WERI-Rb-1 (cell line): ENCODE measurements around the gene PGM2L1.
"Not testable (repeated sequence)": the region's sequence is repeated elsewhere in the genome, so short reads cannot be mapped to it uniquely, and the experiment has no call there.

Experiments
- DNase-seq: peaks from one replicate; pipeline ENCODE4 v3.0.0-alpha.2; 2020
- H3K27ac ChIP-seq: fragments of 250-450 bp; sonication (Bioruptor Pico); 2 replicates; pipeline ENCODE4 v1.5.1; 2020; ENCODE audit warnings: mild to moderate bottlenecking, moderate library complexity
- H3K27me3 ChIP-seq: fragments of 250-450 bp; sonication (Bioruptor Pico); 2 replicates; pipeline ENCODE4 v1.5.1; 2021; ENCODE audit warnings: mild to moderate bottlenecking, low read depth, moderate library complexity; ENCODE audit not compliant: insufficient read depth, severe bottlenecking
- H3K36me3 ChIP-seq: fragments of 250-450 bp; sonication (Bioruptor Pico); 2 replicates; pipeline ENCODE4 v1.5.1; 2020; ENCODE audit warnings: mild to moderate bottlenecking, moderate library complexity
- H3K4me3 ChIP-seq: 2 replicates; pipeline ENCODE4 v1.5.1; 2011; ENCODE audit warnings: low read depth, mild to moderate bottlenecking, control low read depth, low read length
- H3K9me3 ChIP-seq: fragments of 250-450 bp; sonication (Bioruptor Pico); 2 replicates; pipeline ENCODE4 v1.5.1; 2021; ENCODE audit warnings: mild to moderate bottlenecking, moderate library complexity; ENCODE audit not compliant: severe bottlenecking
- TF ChIP-seq, protein P1 (sequence below): IDR thresholded peaks from 2 replicates; pipeline ENCODE4 v1.5.1; 2011; ENCODE audit warnings: low read depth, mild to moderate bottlenecking, control low read depth, inconsistent platforms, low read length

Gene PGM2L1

DNA sequence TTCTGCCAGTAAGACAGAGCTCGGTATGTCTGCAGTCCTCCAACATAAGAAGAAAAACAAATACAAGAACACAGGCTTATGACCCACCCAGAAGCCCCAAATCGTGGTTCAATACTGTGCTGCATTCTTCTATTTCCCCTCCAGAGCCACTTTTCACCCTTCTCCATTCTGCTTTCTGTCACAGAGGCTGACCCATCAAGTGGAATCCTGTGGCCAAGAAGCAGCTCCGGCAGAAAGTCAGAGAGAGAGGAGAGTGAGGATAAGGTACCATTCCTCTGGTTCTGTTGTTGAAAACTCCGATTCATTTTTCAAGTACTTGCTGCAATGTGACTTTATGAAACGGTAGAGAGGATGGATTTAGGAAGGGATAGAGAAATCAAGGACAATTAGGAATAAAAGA is 30.4 kb downstream of the PGM2L1 start:
- no peak for DNase-seq
- Histone ChIP-seq H3K4me3 (no peak overlapping the region), H3K9me3 (no peaks in the 10 kb centered on the region), H3K27ac (no peak overlapping the region), H3K27me3 (no peaks in the 10 kb centered on the region), H3K36me3 (no peaks in the 10 kb centered on the region)
- TF ChIP-seq, protein P1, sequence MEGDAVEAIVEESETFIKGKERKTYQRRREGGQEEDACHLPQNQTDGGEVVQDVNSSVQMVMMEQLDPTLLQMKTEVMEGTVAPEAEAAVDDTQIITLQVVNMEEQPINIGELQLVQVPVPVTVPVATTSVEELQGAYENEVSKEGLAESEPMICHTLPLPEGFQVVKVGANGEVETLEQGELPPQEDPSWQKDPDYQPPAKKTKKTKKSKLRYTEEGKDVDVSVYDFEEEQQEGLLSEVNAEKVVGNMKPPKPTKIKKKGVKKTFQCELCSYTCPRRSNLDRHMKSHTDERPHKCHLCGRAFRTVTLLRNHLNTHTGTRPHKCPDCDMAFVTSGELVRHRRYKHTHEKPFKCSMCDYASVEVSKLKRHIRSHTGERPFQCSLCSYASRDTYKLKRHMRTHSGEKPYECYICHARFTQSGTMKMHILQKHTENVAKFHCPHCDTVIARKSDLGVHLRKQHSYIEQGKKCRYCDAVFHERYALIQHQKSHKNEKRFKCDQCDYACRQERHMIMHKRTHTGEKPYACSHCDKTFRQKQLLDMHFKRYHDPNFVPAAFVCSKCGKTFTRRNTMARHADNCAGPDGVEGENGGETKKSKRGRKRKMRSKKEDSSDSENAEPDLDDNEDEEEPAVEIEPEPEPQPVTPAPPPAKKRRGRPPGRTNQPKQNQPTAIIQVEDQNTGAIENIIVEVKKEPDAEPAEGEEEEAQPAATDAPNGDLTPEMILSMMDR = no peak

DNA sequence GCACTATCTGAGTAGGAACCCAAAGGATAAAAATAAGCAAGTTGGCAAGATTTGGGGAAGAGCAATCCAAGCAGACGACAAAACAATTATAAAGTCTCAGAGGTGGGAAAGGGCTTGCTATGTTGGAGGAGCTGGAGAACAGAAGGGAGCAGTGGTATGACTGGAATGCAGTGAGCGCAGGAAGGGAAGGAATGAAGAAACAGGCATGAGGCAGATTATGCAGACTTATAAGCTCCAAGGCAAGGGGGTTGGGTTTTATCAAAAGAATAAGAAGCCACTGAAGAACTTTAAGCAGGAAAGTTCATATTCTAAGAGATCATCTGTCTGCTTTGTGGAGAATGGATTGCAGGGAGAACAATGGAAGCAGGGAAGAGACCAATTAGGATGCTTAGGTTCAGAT is 31.7 kb downstream of the PGM2L1 start:
- TF ChIP-seq, protein P1 = no peak
- H3K27me3 ChIP-seq = no peaks in the 10 kb centered on the region
- no peak for DNase-seq
- no peaks in the 10 kb centered on the region for H3K36me3 ChIP-seq
- no peaks in the 10 kb centered on the region for H3K9me3 ChIP-seq
- no peak overlapping the region for H3K27ac ChIP-seq
- no peak overlapping the region for H3K4me3 ChIP-seq

DNA sequence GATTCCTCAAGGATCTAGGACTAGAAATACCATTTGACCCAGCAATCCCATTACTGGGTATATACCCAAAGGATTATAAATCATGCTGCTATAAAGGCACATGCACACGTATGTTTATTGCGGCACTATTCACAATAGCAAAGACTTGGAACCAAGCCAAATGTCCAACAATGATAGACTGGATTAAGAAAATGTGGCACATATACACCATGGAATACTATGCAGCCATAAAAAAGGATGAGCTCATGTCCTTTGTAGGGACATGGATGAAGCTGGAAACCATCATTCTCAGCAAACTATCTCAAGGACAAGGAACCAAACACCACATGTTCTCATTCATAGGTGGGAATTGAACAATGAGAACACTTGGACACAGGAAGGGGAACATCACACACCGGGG is 32.4 kb downstream of the PGM2L1 start:
- H3K4me3 ChIP-seq, H3K27ac ChIP-seq, DNase-seq, H3K9me3 ChIP-seq, H3K27me3 ChIP-seq, H3K36me3 ChIP-seq: not testable (repeated sequence)

DNA sequence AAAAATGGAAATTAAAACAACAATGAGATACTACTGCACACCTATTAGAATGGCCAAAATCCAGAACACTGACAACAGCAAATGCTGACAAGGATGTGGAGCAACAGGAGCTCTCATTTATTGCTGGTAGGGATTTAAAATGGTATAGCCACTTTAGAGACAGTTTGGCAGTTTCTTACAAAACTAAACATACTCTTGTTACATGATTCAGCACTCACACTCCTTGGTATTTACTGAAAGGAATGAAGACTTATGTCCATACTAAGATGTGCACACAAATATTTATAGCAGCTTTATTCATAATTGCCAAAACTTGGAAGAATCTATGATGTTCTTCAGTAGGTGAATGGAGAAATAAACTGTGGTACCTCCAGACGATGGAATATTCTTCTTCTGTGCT is 40.8 kb downstream of the PGM2L1 start:
- no peak overlapping the region for H3K4me3 ChIP-seq
- H3K27ac ChIP-seq = no peak overlapping the region
- 0 out of 2 replicates have a peak, but pooled peaks cover 4% of the 10 kb centered on the region for H3K36me3 ChIP-seq
- TF ChIP-seq, protein P1 = no peak
- DNase-seq = no peak
- H3K27me3 ChIP-seq = no peaks in the 10 kb centered on the region
- H3K9me3 ChIP-seq = no peaks in the 10 kb centered on the region

DNA sequence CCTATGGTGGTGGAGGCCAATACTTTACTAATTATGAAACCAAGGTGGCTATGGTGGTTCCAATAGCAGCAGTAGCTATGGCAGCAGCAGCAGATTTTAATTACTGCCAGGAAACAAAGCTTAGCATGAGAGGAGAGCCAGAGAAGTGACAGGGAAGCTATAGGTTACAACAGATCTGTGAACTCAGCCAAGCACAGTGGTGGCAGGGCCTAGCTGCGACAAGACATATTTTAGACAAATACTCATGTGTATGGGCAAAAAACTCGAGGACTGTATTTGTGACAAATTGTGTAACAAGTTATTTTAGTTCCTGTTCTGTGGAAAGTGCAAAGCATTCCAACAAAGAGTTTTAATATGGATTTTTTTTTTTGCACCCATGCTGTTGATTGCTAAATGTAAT is 42.6 kb downstream of the PGM2L1 start:
- 0 out of 2 replicates have a peak, but pooled peaks cover 4% of the 10 kb centered on the region for H3K36me3 ChIP-seq
- H3K4me3 ChIP-seq = no peak overlapping the region
- H3K27ac ChIP-seq = no peak overlapping the region
- TF ChIP-seq, protein P1 = no peak
- no peaks in the 10 kb centered on the region for H3K27me3 ChIP-seq
- no peaks in the 10 kb centered on the region for H3K9me3 ChIP-seq
- DNase-seq = no peak

DNA sequence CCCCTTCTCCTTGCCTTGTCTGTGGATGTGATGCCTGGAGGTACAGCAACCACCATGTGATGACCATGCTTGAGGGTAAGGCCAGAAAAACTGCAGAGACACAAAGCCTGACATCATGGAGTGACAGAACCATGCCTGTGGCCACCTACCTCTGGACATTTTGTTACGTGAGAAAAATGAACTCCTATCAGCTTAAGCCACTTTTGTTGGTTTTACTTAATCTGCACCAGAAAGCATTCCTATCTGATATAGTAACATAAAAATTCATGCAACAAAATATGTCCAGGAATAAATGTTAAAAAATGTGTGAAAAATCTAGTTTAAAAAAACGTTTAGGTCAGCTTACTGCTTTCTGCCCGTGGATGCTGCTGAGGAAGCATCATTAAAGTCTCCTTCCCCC is 44.2 kb downstream of the PGM2L1 start:
- H3K27ac ChIP-seq = no peak overlapping the region
- no peaks in the 10 kb centered on the region for H3K27me3 ChIP-seq
- no peaks in the 10 kb centered on the region for H3K36me3 ChIP-seq
- H3K4me3 ChIP-seq = no peak overlapping the region
- TF ChIP-seq, protein P1 = no peak
- no peaks in the 10 kb centered on the region for H3K9me3 ChIP-seq
- DNase-seq = no peak
